GM19351 (cell line): Measurements from ENCODE around the gene REST.
"Not testable (repeated sequence)": the region's sequence is repeated elsewhere in the genome, so short reads cannot be mapped to it uniquely, and the experiment has no call there.

ENCODE experiments used
- ATAC-seq: cut with Tn5 transposase; IDR thresholded peaks from one replicate; pipeline ENCODE4 v1.9.1; 2021; ENCODE audit warnings: mild to moderate bottlenecking, moderate library complexity; ENCODE audit not compliant: unreplicated experiment

The REST gene

GRCh38 chr4:56908206-56909085 lies 746 bp downstream of the REST start:
- ATAC-seq, result peak; percentile 58

- peak; percentile 32 for ATAC-seq
Measured at GRCh38 chr4:56909086-56909894, 1.6 kb downstream of the REST start.

- ATAC-seq, result no peak
Measured at GRCh38 chr4:56910172-56910967, 2.7 kb downstream of the REST start.

- no peak for ATAC-seq
Measured at GRCh38 chr4:56914336-56914735, 6.6 kb downstream of the REST start.

GRCh38 chr4:56914977-56915376 lies 7.3 kb downstream of the REST start:
- not testable (repeated sequence) for ATAC-seq

GRCh38 chr4:56927196-56927595 lies 19.5 kb downstream of the REST start:
- ATAC-seq, result no peak

- no peak for ATAC-seq
Measured at GRCh38 chr4:56930638-56931037, 22.9 kb downstream of the REST start.

GRCh38 chr4:56931924-56932323 lies 24.2 kb downstream of the REST start:
- no peak for ATAC-seq

- ATAC-seq, result no peak
Measured at GRCh38 chr4:56937262-56937661, 29.6 kb downstream of the REST start.

GRCh38 chr4:56939826-56940225 lies 32.1 kb downstream of the REST start:
- ATAC-seq, result not testable (repeated sequence)

- no peak for ATAC-seq
Measured at GRCh38 chr4:56940403-56940802, 32.7 kb downstream of the REST start.

GRCh38 chr4:56940971-56941370 lies 33.3 kb downstream of the REST start:
- ATAC-seq, result no peak

- no peak for ATAC-seq
Measured at GRCh38 chr4:56941403-56941802, 33.7 kb downstream of the REST start.

- ATAC-seq, result no peak
Measured at GRCh38 chr4:56953680-56954520, 46.2 kb downstream of the REST start.

GRCh38 chr4:56958111-56958517 lies 50.4 kb downstream of the REST start:
- no peak for ATAC-seq

GRCh38 chr4:56959100-56959499 lies 51.4 kb downstream of the REST start:
- no peak for ATAC-seq

GRCh38 chr4:56961107-56961500 lies 53.4 kb downstream of the REST start:
- no peak for ATAC-seq

- ATAC-seq, result no peak
Measured at GRCh38 chr4:56971383-56971782, 63.7 kb downstream of the REST start.

- no peak for ATAC-seq
Measured at GRCh38 chr4:56972389-56972788, 64.7 kb downstream of the REST start.

GRCh38 chr4:56972809-56973208 lies 65.1 kb downstream of the REST start:
- no peak for ATAC-seq
